HG02610 (cell line): ENCODE data around the gene OR10A5.
"Not testable (repeated sequence)": the region's sequence is repeated elsewhere in the genome, so short reads cannot be mapped to it uniquely, and the experiment has no call there.

Source experiments
- ATAC-seq: cut with Tn5 transposase; IDR thresholded peaks from one replicate; pipeline ENCODE4 v1.9.1; 2021; ENCODE audit warnings: mild to moderate bottlenecking, moderate library complexity; ENCODE audit not compliant: unreplicated experiment

The OR10A5 gene

GRCh38 chr11:6871278-6871677 is 25.8 kb downstream of the OR10A5 start:
- ATAC-seq: no peak

GRCh38 chr11:6875761-6876160 is 30.3 kb downstream of the OR10A5 start:
- ATAC-seq: no peak

- ATAC-seq: no peak
Measured at GRCh38 chr11:6876325-6876724, 30.8 kb downstream of the OR10A5 start, which contains the start of gene OR10A4. Gene OR10A4 (plus strand): TSS chr11:6876625. CDS start chr11:6876648, 23 bp downstream.

- ATAC-seq: no peak
Measured at GRCh38 chr11:6876914-6877313, 31.4 kb downstream of the OR10A5 start.

GRCh38 chr11:6882751-6883150 is 37.3 kb downstream of the OR10A5 start:
- ATAC-seq: no peak

- ATAC-seq: not testable (repeated sequence)
Measured at GRCh38 chr11:6887711-6888110, 42.2 kb downstream of the OR10A5 start.

GRCh38 chr11:6888830-6889229 is 43.3 kb downstream of the OR10A5 start:
- ATAC-seq: no peak

- ATAC-seq: peak; percentile 59
Measured at GRCh38 chr11:6889835-6890234, 44.4 kb downstream of the OR10A5 start.

- no peak for ATAC-seq
Measured at GRCh38 chr11:6892400-6892799, 46.9 kb downstream of the OR10A5 start, which contains the start of gene OR2D2. Gene OR2D2 (minus strand): TSS chr11:6892500. CDS start chr11:6892500, 0 bp downstream.

- no peak for ATAC-seq
Measured at GRCh38 chr11:6894097-6894496, 48.6 kb downstream of the OR10A5 start.

- peak; percentile 95 for ATAC-seq
Measured at GRCh38 chr11:6895010-6895409, 49.5 kb downstream of the OR10A5 start.
